Panc1 (cell line): ENCODE measurements around the gene KRTAP1-1.

Experiments used
- POLR2AphosphoS5 ChIP-seq: IDR thresholded peaks from 2 replicates; pipeline ENCODE4 v1.6.1; 2012; ENCODE audit warnings: mild to moderate bottlenecking, low read depth, low read length, moderate library complexity
- SIN3A ChIP-seq: IDR thresholded peaks from 2 replicates; pipeline ENCODE4 v1.6.1; 2012; ENCODE audit warnings: low read depth, mild to moderate bottlenecking, low read length, moderate library complexity, borderline replicate concordance; ENCODE audit not compliant: insufficient read depth
- TCF7L2 ChIP-seq: IDR thresholded peaks from 2 replicates; pipeline ENCODE4 v1.6.1; 2011; ENCODE audit warnings: mild to moderate bottlenecking, low read depth, low read length, inconsistent platforms
- TF ChIP-seq, protein P1 (sequence below): fragments of 450-650 bp; IDR thresholded peaks from 2 replicates; pipeline ENCODE4 v1.5.1; 2017; ENCODE audit warnings: mild to moderate bottlenecking
- TF ChIP-seq, protein P2 (sequence below), 2 experiments: IDR thresholded peaks; 2 replicates each; pipeline ENCODE4 v1.6.1; 2011 to 2012; ENCODE audit warnings: low read depth in 2 of 2, control low read depth in 1 of 2, low read length in 1 of 2, mild to moderate bottlenecking in 1 of 2, moderate library complexity in 1 of 2; ENCODE audit not compliant: insufficient read depth in 1 of 2

- TF ChIP-seq, protein P1, sequence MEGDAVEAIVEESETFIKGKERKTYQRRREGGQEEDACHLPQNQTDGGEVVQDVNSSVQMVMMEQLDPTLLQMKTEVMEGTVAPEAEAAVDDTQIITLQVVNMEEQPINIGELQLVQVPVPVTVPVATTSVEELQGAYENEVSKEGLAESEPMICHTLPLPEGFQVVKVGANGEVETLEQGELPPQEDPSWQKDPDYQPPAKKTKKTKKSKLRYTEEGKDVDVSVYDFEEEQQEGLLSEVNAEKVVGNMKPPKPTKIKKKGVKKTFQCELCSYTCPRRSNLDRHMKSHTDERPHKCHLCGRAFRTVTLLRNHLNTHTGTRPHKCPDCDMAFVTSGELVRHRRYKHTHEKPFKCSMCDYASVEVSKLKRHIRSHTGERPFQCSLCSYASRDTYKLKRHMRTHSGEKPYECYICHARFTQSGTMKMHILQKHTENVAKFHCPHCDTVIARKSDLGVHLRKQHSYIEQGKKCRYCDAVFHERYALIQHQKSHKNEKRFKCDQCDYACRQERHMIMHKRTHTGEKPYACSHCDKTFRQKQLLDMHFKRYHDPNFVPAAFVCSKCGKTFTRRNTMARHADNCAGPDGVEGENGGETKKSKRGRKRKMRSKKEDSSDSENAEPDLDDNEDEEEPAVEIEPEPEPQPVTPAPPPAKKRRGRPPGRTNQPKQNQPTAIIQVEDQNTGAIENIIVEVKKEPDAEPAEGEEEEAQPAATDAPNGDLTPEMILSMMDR, result no peak
- TF ChIP-seq TCF7L2 (no peak), POLR2AphosphoS5 (no peak), SIN3A (no peak)
- TF ChIP-seq, protein P2, sequence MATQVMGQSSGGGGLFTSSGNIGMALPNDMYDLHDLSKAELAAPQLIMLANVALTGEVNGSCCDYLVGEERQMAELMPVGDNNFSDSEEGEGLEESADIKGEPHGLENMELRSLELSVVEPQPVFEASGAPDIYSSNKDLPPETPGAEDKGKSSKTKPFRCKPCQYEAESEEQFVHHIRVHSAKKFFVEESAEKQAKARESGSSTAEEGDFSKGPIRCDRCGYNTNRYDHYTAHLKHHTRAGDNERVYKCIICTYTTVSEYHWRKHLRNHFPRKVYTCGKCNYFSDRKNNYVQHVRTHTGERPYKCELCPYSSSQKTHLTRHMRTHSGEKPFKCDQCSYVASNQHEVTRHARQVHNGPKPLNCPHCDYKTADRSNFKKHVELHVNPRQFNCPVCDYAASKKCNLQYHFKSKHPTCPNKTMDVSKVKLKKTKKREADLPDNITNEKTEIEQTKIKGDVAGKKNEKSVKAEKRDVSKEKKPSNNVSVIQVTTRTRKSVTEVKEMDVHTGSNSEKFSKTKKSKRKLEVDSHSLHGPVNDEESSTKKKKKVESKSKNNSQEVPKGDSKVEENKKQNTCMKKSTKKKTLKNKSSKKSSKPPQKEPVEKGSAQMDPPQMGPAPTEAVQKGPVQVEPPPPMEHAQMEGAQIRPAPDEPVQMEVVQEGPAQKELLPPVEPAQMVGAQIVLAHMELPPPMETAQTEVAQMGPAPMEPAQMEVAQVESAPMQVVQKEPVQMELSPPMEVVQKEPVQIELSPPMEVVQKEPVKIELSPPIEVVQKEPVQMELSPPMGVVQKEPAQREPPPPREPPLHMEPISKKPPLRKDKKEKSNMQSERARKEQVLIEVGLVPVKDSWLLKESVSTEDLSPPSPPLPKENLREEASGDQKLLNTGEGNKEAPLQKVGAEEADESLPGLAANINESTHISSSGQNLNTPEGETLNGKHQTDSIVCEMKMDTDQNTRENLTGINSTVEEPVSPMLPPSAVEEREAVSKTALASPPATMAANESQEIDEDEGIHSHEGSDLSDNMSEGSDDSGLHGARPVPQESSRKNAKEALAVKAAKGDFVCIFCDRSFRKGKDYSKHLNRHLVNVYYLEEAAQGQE (IDR thresholded peaks at IDR 0.05; ENCODE audit: insufficient read depth in 1 of 2, low read depth in 2 of 2, low read length in 1 of 2), result no peak
These were observed 41.4 kb upstream of the KRTAP1-1 start for GRCh38 chr17:41082626-41083025.
